Thyroid gland (tissue), 4 donors: ENCODE data around the gene TEKT3.

Experiments used
- CTCF ChIP-seq, 6 experiments: fragments of 200-600 bp in 3 of 6; fragments of 450-650 bp in 3 of 6; sonication (generic) in 3 of 6; IDR thresholded peaks; one replicate each; pipeline ENCODE4 v1.5.1; 2016 to 2019; ENCODE audit warnings: antibody characterized with exemption in 6 of 6, mild to moderate bottlenecking in 2 of 6, inconsistent platforms in 1 of 6, moderate library complexity in 1 of 6
- POLR2A ChIP-seq, 2 donors: fragments of 450-650 bp; IDR thresholded peaks; one replicate each; pipeline ENCODE4 v1.6.1; 2017; ENCODE audit warnings: antibody characterized with exemption in 2 of 2, mild to moderate bottlenecking in 2 of 2, moderate library complexity in 1 of 2

GRCh38 chr17:15287538-15288267, 53.7 kb downstream of the TEKT3 start:
- TF ChIP-seq CTCF (IDR thresholded peaks at IDR 0.05) (no peak), POLR2A (IDR thresholded peaks at IDR 0.05) (no peak)
